Astrocyte of the hippocampus (primary cell): ENCODE results near the gene PRDM16.

Experiments used
- DNase-seq: peaks from one replicate; pipeline ENCODE4 v3.0.0; 2011; ENCODE audit warnings: low read depth, low spot score

The PRDM16 gene

GRCh38 chr1:3408751-3409266, 339.8 kb downstream of the PRDM16 start:
- DNase-seq = no peak

GRCh38 chr1:3409366-3410141, 340.6 kb downstream of the PRDM16 start:
- no peak for DNase-seq

GRCh38 chr1:3410142-3410925, 341.3 kb downstream of the PRDM16 start:
- DNase-seq = peak; percentile 90

- DNase-seq = no peak
Measured at GRCh38 chr1:3411806-3412205, 342.8 kb downstream of the PRDM16 start.

- DNase-seq = no peak
Measured at GRCh38 chr1:3412376-3412775, 343.4 kb downstream of the PRDM16 start.

- no peak for DNase-seq
Measured at GRCh38 chr1:3413975-3414710, 345.1 kb downstream of the PRDM16 start.

GRCh38 chr1:3415260-3416090, 346.5 kb downstream of the PRDM16 start:
- DNase-seq = peak; percentile 27

- no peak for DNase-seq
Measured at GRCh38 chr1:3417082-3417739, 348.2 kb downstream of the PRDM16 start.

- no peak for DNase-seq
Measured at GRCh38 chr1:3417934-3418333, 348.9 kb downstream of the PRDM16 start.

GRCh38 chr1:3418600-3418999, 349.6 kb downstream of the PRDM16 start:
- DNase-seq = no peak

GRCh38 chr1:3419415-3420204, 350.6 kb downstream of the PRDM16 start:
- peak; percentile 33 for DNase-seq

GRCh38 chr1:3420218-3420951, 351.4 kb downstream of the PRDM16 start:
- DNase-seq = no peak

- no peak for DNase-seq
Measured at GRCh38 chr1:3422638-3423037, 353.6 kb downstream of the PRDM16 start.

GRCh38 chr1:3423245-3423829, 354.3 kb downstream of the PRDM16 start:
- no peak for DNase-seq

GRCh38 chr1:3423896-3424611, 355.1 kb downstream of the PRDM16 start:
- DNase-seq = no peak

GRCh38 chr1:3425486-3426215, 356.6 kb downstream of the PRDM16 start:
- DNase-seq = no peak

- DNase-seq = no peak
Measured at GRCh38 chr1:3426956-3427535, 358.0 kb downstream of the PRDM16 start.
